Measurements from ENCODE around the gene UGT1A10.

DNA sequence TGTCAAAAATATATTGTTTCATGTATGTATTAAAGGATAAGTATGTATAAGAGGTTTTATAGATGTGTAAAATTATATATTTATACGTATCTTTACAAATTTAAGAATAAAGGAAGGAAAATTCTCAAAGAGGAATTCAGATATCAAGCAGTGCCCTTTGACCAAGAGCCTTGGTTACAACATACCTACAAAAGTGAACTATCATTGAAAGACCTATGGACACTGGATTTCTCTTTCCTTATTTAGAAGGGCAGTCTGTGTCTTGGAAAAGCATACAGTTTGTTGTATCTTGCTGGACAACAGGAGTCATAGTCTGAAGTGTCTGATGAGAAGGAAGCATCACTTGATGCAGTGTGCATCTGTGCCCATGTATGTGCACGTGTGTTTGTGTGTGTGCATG is 47.8 kb upstream of the UGT1A10 start:
- TF ChIP-seq, protein P1, sequence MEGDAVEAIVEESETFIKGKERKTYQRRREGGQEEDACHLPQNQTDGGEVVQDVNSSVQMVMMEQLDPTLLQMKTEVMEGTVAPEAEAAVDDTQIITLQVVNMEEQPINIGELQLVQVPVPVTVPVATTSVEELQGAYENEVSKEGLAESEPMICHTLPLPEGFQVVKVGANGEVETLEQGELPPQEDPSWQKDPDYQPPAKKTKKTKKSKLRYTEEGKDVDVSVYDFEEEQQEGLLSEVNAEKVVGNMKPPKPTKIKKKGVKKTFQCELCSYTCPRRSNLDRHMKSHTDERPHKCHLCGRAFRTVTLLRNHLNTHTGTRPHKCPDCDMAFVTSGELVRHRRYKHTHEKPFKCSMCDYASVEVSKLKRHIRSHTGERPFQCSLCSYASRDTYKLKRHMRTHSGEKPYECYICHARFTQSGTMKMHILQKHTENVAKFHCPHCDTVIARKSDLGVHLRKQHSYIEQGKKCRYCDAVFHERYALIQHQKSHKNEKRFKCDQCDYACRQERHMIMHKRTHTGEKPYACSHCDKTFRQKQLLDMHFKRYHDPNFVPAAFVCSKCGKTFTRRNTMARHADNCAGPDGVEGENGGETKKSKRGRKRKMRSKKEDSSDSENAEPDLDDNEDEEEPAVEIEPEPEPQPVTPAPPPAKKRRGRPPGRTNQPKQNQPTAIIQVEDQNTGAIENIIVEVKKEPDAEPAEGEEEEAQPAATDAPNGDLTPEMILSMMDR (IDR thresholded peaks at IDR 0.05; ENCODE audit: low read depth, low read length), result no peak
- no peak for TF ChIP-seq MYC (IDR thresholded peaks at IDR 0.05; ENCODE audit: low read depth, low read length)
- TF ChIP-seq, protein P2, sequence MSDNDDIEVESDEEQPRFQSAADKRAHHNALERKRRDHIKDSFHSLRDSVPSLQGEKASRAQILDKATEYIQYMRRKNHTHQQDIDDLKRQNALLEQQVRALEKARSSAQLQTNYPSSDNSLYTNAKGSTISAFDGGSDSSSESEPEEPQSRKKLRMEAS (IDR thresholded peaks at IDR 0.05; ENCODE audit: low read depth, low read length), result no peak
- TF ChIP-seq POLR2A (IDR thresholded peaks at IDR 0.05; ENCODE audit: extremely low read depth, insufficient read length), result no peak
